Testis (tissue), 3 donors: Measurements from ENCODE around the gene UGT1A9. TPM values are rescaled to one million over a fixed set of nuclear protein-coding genes. Genes with fewer than 3 reads are reported as not detected.

Experiments used
- DNase-seq: peaks from one replicate; pipeline ENCODE4 v3.0.0-alpha.2; 2019
- H3K27ac ChIP-seq, 2 donors: fragments of 200-600 bp; sonication (generic); one replicate each; pipeline ENCODE4 v1.5.1; 2019
- H3K27me3 ChIP-seq: fragments of 200-600 bp; sonication (generic); one replicate; pipeline ENCODE4 v1.5.1; 2019
- H3K36me3 ChIP-seq: fragments of 200-600 bp; sonication (generic); one replicate; pipeline ENCODE4 v1.5.1; 2017; ENCODE audit warnings: low read depth; ENCODE audit errors: missing control alignments
- H3K4me1 ChIP-seq: fragments of 200-600 bp; sonication (generic); one replicate; pipeline ENCODE4 v1.5.1; 2019
- H3K4me3 ChIP-seq, 2 donors: fragments of 200-600 bp; sonication (generic); one replicate each; pipeline ENCODE4 v1.5.1; 2017 to 2019
- H3K9me3 ChIP-seq: fragments of 200-600 bp; sonication (generic); one replicate; pipeline ENCODE4 v1.5.1; 2017
- POLR2A ChIP-seq: fragments of 450-650 bp; IDR thresholded peaks from one replicate; pipeline ENCODE4 v1.6.1; 2017; ENCODE audit warnings: antibody characterized with exemption, mild to moderate bottlenecking, moderate library complexity
- WGBS, 2 donors: methylation state at CpG; one replicate each; pipeline ENCODE4 v1.1.5; 2018; 5-methylcytosine and 5-hydroxymethylcytosine counted together
- intact Hi-C: fragments of 100-400 bp; cut with DNase I; formaldehyde crosslinking; loops from one replicate; pipeline ENCODE4 v1.15.1; 2023; ENCODE audit warnings: low total_unique reads
- polyA plus RNA-seq: library from polyadenylated mRNA; stranded (reverse); fragments of 350-450 nt; fragmentation: Illumina TruSeq; extraction: RNeasy Lipid Tissue Mini Kit (QIAGEN cat#74804); gene quantifications from one replicate; pipeline ENCODE4 v1.2.3, GENCODE V29; 2014; ENCODE audit warnings: low read depth, low replicate concordance; ENCODE audit not compliant: insufficient read depth
- total RNA-seq, 2 donors: library from RNA; depleted of rRNA; stranded (reverse); fragments of >200 nt; gene quantifications; one replicate each; pipeline ENCODE4 v1.2.3, GENCODE V29; 2016
- TF ChIP-seq, protein P1 (sequence below), 3 experiments: fragments of 450-650 bp in 2 of 3; fragments of 200-600 bp in 1 of 3; sonication (generic) in 1 of 3; IDR thresholded peaks; one replicate each; pipeline ENCODE4 v1.5.1; 2016 to 2019; ENCODE audit warnings: antibody characterized with exemption in 3 of 3, mild to moderate bottlenecking in 2 of 3, moderate library complexity in 1 of 3

Gene UGT1A9
- total and polyA plus RNA-seq, 3 donors from 2014 or later: not detected

DNA sequence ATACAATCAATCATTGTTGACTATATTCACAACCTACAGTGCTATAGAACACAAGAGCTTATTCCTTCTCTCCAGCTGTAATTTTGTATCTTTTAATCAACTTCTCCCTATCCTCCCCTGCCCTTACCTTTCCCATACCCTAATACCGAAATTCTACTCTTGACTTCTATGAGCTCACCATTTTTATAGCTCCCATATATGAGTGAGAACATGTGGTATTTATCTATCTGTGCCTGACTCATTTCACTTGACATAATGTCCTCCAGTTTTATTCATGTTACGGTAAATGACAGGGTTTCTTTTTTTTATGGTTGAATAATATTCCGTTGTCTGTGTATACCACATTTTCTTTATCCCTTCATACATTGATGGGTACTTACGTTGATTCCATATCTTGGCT, 109.1 kb downstream of the UGT1A9 start:
- 86 to 90% methylated on average over 4 of the region's 4 CpGs for WGBS, 2 donors
- no peak for TF ChIP-seq POLR2A
- TF ChIP-seq, protein P1, sequence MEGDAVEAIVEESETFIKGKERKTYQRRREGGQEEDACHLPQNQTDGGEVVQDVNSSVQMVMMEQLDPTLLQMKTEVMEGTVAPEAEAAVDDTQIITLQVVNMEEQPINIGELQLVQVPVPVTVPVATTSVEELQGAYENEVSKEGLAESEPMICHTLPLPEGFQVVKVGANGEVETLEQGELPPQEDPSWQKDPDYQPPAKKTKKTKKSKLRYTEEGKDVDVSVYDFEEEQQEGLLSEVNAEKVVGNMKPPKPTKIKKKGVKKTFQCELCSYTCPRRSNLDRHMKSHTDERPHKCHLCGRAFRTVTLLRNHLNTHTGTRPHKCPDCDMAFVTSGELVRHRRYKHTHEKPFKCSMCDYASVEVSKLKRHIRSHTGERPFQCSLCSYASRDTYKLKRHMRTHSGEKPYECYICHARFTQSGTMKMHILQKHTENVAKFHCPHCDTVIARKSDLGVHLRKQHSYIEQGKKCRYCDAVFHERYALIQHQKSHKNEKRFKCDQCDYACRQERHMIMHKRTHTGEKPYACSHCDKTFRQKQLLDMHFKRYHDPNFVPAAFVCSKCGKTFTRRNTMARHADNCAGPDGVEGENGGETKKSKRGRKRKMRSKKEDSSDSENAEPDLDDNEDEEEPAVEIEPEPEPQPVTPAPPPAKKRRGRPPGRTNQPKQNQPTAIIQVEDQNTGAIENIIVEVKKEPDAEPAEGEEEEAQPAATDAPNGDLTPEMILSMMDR (IDR thresholded peaks at IDR 0.05): no peak
- H3K27ac ChIP-seq: no peak overlapping the region
- intact Hi-C loops: no loop called here
- no peaks in the 10 kb centered on the region for H3K9me3 ChIP-seq
- no peak for DNase-seq
- no peak overlapping the region for H3K4me3 ChIP-seq
- no peaks in the 10 kb centered on the region for H3K4me1 ChIP-seq
- no peaks in the 10 kb centered on the region for H3K36me3 ChIP-seq
- no peaks in the 10 kb centered on the region for H3K27me3 ChIP-seq

DNA sequence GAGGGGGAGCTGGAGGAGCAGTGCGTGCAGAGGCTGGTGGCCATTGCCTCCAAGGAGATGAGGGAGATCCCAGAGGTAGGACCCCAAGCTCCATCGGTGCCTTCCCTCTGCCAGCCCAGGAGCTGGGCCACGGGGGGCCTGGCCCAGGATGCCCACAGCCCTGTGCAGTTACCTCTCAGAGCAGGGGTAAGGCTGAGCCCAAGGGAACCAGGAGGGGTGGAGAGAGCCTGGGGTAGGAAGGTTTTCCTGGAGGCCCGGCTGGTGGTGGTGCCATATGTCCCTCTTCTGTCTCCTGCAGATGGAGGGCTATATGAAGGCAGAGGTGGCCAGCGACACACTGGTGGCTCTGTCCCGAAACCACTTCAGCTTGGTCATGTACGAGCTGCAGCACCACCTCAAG, 117.9 kb downstream of the UGT1A9 start:
- H3K27ac ChIP-seq: no peak overlapping the region
- no peak overlapping the region for H3K4me3 ChIP-seq
- no peaks in the 10 kb centered on the region for H3K27me3 ChIP-seq
- TF ChIP-seq, protein P1 (IDR thresholded peaks at IDR 0.05): no peak
- no peak for TF ChIP-seq POLR2A
- no peaks in the 10 kb centered on the region for H3K36me3 ChIP-seq
- 88 to 89% methylated on average over 7 of the region's 7 CpGs for WGBS, 2 donors
- no peaks in the 10 kb centered on the region for H3K9me3 ChIP-seq
- H3K4me1 ChIP-seq: no peaks in the 10 kb centered on the region
- intact Hi-C loops: no loop called here
- no peak for DNase-seq

DNA sequence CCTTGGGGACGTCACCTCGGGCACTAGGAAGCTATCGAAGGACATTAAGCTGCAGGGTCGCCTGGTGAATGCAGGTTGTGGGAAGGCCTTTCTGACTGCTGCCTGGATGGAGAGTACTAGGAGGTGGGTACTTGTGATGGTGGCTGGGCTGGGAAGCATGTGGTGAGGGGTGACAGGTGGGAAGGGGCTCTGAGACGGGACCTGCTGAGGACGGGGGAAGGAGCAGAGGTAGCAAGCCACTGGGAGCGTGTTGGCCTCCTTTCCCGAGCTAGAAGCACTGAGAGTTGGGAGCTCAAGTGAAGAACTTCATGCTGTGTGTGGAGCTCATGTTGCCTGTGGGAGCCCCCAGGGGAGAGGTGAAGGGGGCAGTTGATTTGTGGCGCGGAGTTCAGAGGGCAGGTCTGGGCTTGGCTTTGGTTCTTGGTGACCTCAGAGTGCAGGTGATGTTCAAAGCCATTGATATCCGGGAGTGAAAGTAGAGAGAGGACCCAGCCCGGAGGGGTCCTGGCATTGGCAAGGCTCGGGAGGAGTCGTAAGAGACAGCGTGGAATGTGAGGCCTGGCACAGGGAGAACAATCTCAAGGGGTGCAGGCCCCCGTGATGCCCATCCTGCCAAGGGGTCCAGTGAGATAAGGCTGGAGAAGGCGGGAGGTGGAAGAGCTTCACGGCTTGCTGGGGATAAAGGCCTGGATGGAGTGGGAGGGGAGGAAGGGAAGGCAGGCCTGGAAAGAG, 119.6 kb downstream of the UGT1A9 start:
- intact Hi-C loops: no loop called here
- no peak overlapping the region for H3K27ac ChIP-seq
- no peak for TF ChIP-seq POLR2A
- TF ChIP-seq, protein P1 (IDR thresholded peaks at IDR 0.05): no peak
- no peaks in the 10 kb centered on the region for H3K9me3 ChIP-seq
- H3K27me3 ChIP-seq: no peaks in the 10 kb centered on the region
- H3K36me3 ChIP-seq: no peaks in the 10 kb centered on the region
- H3K4me1 ChIP-seq: no peaks in the 10 kb centered on the region
- no peak for DNase-seq
- WGBS, 2 donors: 75 to 76% methylated on average over 18 of the region's 18 CpGs
- no peak overlapping the region for H3K4me3 ChIP-seq

DNA sequence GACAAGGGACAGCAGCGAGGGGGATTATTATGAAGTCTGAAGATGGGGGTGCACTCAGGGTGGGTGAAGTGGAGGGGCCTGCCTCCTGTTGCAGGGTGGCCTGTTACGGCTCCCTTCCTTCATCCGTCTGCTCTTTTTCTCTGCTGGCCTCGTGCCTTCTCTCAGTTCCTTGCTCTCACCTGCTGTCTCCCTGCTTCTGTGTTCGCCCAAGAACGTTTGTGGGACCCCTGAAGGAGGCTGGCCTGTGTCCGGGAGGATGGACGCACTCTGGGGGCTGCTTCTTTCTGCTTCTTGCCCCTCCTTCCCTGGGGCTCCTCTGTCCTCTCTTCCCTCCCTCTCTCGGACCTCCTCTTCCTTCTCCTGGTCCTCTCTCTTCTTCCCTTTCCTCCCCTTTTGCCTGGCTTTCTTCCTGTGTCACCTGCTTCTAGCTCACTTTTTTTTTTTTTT, 120.2 kb downstream of the UGT1A9 start:
- Histone ChIP-seq H3K27me3 (no peaks in the 10 kb centered on the region), H3K36me3 (no peaks in the 10 kb centered on the region), H3K4me1 (no peaks in the 10 kb centered on the region), H3K9me3 (no peaks in the 10 kb centered on the region), H3K27ac (no peak overlapping the region), H3K4me3 (no peak overlapping the region)
- intact Hi-C loops: no loop called here
- WGBS, 2 donors: 71 to 76% methylated on average over 9 of the region's 9 CpGs
- TF ChIP-seq, protein P1 (IDR thresholded peaks at IDR 0.05): no peak
- TF ChIP-seq POLR2A: no peak
- DNase-seq: no peak

DNA sequence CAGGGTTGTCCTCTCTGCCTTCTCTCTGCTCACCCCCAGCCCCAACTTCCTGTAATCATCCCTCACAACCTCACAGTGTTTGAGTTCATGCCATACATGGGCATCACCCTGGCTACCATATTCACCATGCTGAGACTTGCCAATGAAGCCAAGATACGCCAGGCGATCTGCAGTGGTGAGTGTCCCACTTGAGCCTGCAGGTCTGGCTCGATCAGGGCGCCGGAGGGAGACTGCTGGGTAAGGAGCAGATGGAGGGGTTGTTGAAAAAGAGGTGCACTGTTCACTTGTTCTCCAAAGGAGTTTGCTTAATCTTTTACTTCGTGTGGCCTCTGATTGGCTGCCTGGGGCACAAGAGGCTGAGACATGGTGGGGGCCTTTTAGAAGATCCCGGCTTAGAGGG, 121.0 kb downstream of the UGT1A9 start:
- no peak for DNase-seq
- Histone ChIP-seq H3K36me3 (no peaks in the 10 kb centered on the region), H3K27me3 (no peaks in the 10 kb centered on the region), H3K27ac (no peak overlapping the region), H3K9me3 (no peaks in the 10 kb centered on the region), H3K4me3 (no peak overlapping the region), H3K4me1 (no peaks in the 10 kb centered on the region)
- intact Hi-C loops: no loop called here
- TF ChIP-seq POLR2A: no peak
- TF ChIP-seq, protein P1 (IDR thresholded peaks at IDR 0.05): no peak
- 84 to 95% methylated on average over 7 of the region's 7 CpGs for WGBS, 2 donors
